Neural cell (in vitro differentiated cells): ENCODE measurements around the gene DSCAML1. TPM values are rescaled to one million over a fixed set of nuclear protein-coding genes. Genes with fewer than 3 reads are reported as not detected.

Experiments used
- H2AFZ ChIP-seq: fragments of 200-600, 300-800 bp; sonication (generic), shearing (Covaris generic); 2 replicates; pipeline ENCODE4 v1.6.0; 2014; ENCODE audit warnings: low read depth, mild to moderate bottlenecking, antibody characterized with exemption, low read length, moderate library complexity
- H3F3A ChIP-seq: fragments of 200-600 bp; shearing (Covaris generic); 2 replicates; pipeline ENCODE4 v1.6.1; 2016; ENCODE audit warnings: mild to moderate bottlenecking, moderate library complexity, mixed read lengths, antibody characterized with exemption, low read length; ENCODE audit not compliant: insufficient read depth, poor library complexity, severe bottlenecking
- H3K27ac ChIP-seq: fragments of 200-600, 300-800 bp; sonication (generic), shearing (Covaris generic); 2 replicates; pipeline ENCODE4 v1.5.1; 2014; ENCODE audit warnings: mild to moderate bottlenecking, low read length, moderate library complexity
- H3K27me3 ChIP-seq: fragments of 300-800, 200-600 bp; sonication (generic), shearing (Covaris generic); 2 replicates; pipeline ENCODE4 v1.6.0; 2014; ENCODE audit warnings: mild to moderate bottlenecking, low read depth, low read length, moderate library complexity; ENCODE audit not compliant: insufficient read depth
- H3K36me3 ChIP-seq: fragments of 300-800, 200-600 bp; sonication (generic), shearing (Covaris generic); 2 replicates; pipeline ENCODE4 v1.5.1; 2014; ENCODE audit warnings: mild to moderate bottlenecking, antibody characterized with exemption, low read length, moderate library complexity; ENCODE audit not compliant: insufficient read depth
- H3K4me2 ChIP-seq: fragments of 300-800, 200-600 bp; sonication (generic), shearing (Covaris generic); 2 replicates; pipeline ENCODE4 v1.6.0; 2014; ENCODE audit warnings: mild to moderate bottlenecking, low read length
- H3K4me3 ChIP-seq: fragments of 300-800, 200-600 bp; sonication (generic), shearing (Covaris generic); 2 replicates; pipeline ENCODE4 v1.5.1; 2014; ENCODE audit warnings: mild to moderate bottlenecking, low read length, moderate library complexity
- H3K79me2 ChIP-seq: fragments of 200-600 bp; shearing (Covaris generic); replicated peaks from 2 replicates; pipeline ENCODE4 v1.6.0; 2014; ENCODE audit warnings: mild to moderate bottlenecking, low read length, moderate library complexity; ENCODE audit not compliant: insufficient read depth
- H3K9ac ChIP-seq: fragments of 300-800, 200-600 bp; sonication (generic), shearing (Covaris generic); 2 replicates; pipeline ENCODE4 v1.6.1; 2016; ENCODE audit warnings: mild to moderate bottlenecking, low read length, mixed read lengths
- H3K9me2 ChIP-seq: fragments of 200-600 bp; shearing (Covaris generic); 2 replicates; pipeline ENCODE4 v1.6.1; 2016; ENCODE audit warnings: mild to moderate bottlenecking, low read length, mixed read lengths; ENCODE audit not compliant: insufficient read depth
- H3K9me3 ChIP-seq: fragments of 200-600, 300-800 bp; sonication (generic), shearing (Covaris generic); 2 replicates; pipeline ENCODE4 v1.6.1; 2016; ENCODE audit warnings: mild to moderate bottlenecking, mixed run types, low read length, moderate library complexity, mixed read lengths
- H4K20me1 ChIP-seq: fragments of 200-600 bp; shearing (Covaris generic); 2 replicates; pipeline ENCODE4 v1.6.1; 2016; ENCODE audit warnings: mild to moderate bottlenecking, mixed run types; ENCODE audit not compliant: insufficient read depth
- EP300 ChIP-seq: fragments of 450-650 bp; conservative IDR thresholded peaks from 2 replicates; pipeline ENCODE4 v1.6.1; 2014; ENCODE audit warnings: antibody characterized with exemption, mild to moderate bottlenecking, moderate library complexity; ENCODE audit not compliant: poor library complexity, severe bottlenecking
- EZH2 ChIP-seq: fragments of 200-600, 300-800 bp; shearing (Covaris generic), sonication (generic); IDR thresholded peaks from 2 replicates; pipeline ENCODE4 v1.6.1; 2014; ENCODE audit warnings: antibody characterized with exemption, low read length, borderline replicate concordance, mild to moderate bottlenecking; ENCODE audit not compliant: insufficient read depth, poor library complexity, severe bottlenecking
- MXI1 ChIP-seq: fragments of 450-650 bp; conservative IDR thresholded peaks from 2 replicates; pipeline ENCODE4 v1.6.1; 2014; ENCODE audit warnings: antibody characterized with exemption, mild to moderate bottlenecking; ENCODE audit not compliant: poor library complexity, severe bottlenecking
- POLR2AphosphoS5 ChIP-seq: IDR thresholded peaks from 2 replicates; pipeline ENCODE4 v1.6.1; 2012
- RAD21 ChIP-seq: fragments of 450-650 bp; conservative IDR thresholded peaks from 2 replicates; pipeline ENCODE4 v1.6.1; 2014; ENCODE audit warnings: antibody characterized with exemption, mild to moderate bottlenecking, moderate library complexity
- SMC3 ChIP-seq: fragments of 450-650 bp; conservative IDR thresholded peaks from 2 replicates; pipeline ENCODE4 v1.6.1; 2014; ENCODE audit warnings: antibody characterized with exemption, mild to moderate bottlenecking, moderate library complexity; ENCODE audit not compliant: poor library complexity
- TAF1 ChIP-seq: IDR thresholded peaks from 2 replicates; pipeline ENCODE4 v1.6.1; 2012; ENCODE audit warnings: low read depth
- polyA plus RNA-seq: library from polyadenylated mRNA; depleted of rRNA; stranded (reverse); fragments of >200 nt; gene quantifications from 2 replicates; pipeline ENCODE4 v1.2.3, GENCODE V29; 2014
- TF ChIP-seq, protein P1 (sequence below): IDR thresholded peaks from 2 replicates; pipeline ENCODE4 v1.6.1; 2012; ENCODE audit warnings: borderline replicate concordance
- TF ChIP-seq, protein P2 (sequence below): fragments of 450-650 bp; IDR thresholded peaks from 2 replicates; pipeline ENCODE4 v1.5.1; 2014; ENCODE audit warnings: antibody characterized with exemption, mild to moderate bottlenecking, moderate library complexity; ENCODE audit not compliant: poor library complexity, severe bottlenecking

DSCAML1 gene
- polyA plus RNA-seq, 1 donor from 2014 or later = 1.3 TPM

DNA sequence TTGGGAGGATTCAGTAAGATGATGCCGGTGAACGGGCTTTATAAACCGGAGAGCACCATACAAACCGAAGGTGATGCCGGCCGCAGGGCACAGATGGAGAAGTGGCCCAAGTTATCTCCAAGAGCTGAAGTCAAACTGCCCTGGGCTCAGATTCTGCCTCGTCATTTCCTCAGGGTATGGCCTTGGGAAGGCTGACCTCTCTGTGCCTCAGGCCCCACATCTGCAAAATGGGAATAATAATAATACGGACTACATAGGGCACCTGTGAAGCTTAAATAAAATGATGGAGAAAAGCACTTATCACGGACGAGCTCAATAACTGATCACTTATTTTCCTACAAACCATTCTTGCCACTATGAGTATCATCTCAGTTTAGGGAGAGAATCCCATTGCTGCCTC lies 29.9 kb downstream of the DSCAML1 start:
- Histone ChIP-seq H4K20me1 (no peaks in the 10 kb centered on the region), H3K9me3 (no peaks in the 10 kb centered on the region), H3K9ac (no peak overlapping the region), H3K27ac (no peak overlapping the region), H2AFZ (no peak overlapping the region), H3K27me3 (no peaks in the 10 kb centered on the region), H3K36me3 (no peaks in the 10 kb centered on the region), H3K79me2 (no peaks in the 10 kb centered on the region), H3F3A (no peaks in the 10 kb centered on the region), H3K4me2 (no peak overlapping the region), H3K4me3 (no peak overlapping the region), H3K9me2 (no peaks in the 10 kb centered on the region)
- TF ChIP-seq EZH2 (no peak), SMC3 (no peak), TAF1 (no peak), EP300 (no peak), MXI1 (no peak), RAD21 (no peak), POLR2AphosphoS5 (no peak)
- TF ChIP-seq, protein P1, sequence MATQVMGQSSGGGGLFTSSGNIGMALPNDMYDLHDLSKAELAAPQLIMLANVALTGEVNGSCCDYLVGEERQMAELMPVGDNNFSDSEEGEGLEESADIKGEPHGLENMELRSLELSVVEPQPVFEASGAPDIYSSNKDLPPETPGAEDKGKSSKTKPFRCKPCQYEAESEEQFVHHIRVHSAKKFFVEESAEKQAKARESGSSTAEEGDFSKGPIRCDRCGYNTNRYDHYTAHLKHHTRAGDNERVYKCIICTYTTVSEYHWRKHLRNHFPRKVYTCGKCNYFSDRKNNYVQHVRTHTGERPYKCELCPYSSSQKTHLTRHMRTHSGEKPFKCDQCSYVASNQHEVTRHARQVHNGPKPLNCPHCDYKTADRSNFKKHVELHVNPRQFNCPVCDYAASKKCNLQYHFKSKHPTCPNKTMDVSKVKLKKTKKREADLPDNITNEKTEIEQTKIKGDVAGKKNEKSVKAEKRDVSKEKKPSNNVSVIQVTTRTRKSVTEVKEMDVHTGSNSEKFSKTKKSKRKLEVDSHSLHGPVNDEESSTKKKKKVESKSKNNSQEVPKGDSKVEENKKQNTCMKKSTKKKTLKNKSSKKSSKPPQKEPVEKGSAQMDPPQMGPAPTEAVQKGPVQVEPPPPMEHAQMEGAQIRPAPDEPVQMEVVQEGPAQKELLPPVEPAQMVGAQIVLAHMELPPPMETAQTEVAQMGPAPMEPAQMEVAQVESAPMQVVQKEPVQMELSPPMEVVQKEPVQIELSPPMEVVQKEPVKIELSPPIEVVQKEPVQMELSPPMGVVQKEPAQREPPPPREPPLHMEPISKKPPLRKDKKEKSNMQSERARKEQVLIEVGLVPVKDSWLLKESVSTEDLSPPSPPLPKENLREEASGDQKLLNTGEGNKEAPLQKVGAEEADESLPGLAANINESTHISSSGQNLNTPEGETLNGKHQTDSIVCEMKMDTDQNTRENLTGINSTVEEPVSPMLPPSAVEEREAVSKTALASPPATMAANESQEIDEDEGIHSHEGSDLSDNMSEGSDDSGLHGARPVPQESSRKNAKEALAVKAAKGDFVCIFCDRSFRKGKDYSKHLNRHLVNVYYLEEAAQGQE = no peak
- TF ChIP-seq, protein P2, sequence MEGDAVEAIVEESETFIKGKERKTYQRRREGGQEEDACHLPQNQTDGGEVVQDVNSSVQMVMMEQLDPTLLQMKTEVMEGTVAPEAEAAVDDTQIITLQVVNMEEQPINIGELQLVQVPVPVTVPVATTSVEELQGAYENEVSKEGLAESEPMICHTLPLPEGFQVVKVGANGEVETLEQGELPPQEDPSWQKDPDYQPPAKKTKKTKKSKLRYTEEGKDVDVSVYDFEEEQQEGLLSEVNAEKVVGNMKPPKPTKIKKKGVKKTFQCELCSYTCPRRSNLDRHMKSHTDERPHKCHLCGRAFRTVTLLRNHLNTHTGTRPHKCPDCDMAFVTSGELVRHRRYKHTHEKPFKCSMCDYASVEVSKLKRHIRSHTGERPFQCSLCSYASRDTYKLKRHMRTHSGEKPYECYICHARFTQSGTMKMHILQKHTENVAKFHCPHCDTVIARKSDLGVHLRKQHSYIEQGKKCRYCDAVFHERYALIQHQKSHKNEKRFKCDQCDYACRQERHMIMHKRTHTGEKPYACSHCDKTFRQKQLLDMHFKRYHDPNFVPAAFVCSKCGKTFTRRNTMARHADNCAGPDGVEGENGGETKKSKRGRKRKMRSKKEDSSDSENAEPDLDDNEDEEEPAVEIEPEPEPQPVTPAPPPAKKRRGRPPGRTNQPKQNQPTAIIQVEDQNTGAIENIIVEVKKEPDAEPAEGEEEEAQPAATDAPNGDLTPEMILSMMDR = no peak

DNA sequence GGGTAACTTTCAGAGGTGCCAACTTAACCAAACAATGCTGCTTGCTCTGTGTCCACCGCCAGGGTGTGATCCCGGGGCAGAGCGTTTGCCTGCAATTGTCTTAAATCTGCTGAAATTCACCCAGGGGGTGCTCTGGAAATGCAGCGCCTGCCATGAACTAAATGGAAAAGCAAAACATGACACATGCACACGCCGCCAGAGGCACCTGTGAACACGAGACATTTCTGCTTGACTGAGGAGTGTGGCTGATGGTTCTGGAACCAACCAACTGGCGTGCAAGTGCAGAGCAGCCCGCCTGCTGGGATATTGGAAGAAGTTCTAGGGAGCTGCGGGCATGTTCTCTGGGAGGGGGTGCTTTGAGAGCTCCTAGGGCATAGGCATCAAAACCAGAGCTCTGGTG lies 30.4 kb downstream of the DSCAML1 start:
- Histone ChIP-seq H3F3A (no peaks in the 10 kb centered on the region), H3K79me2 (no peaks in the 10 kb centered on the region), H3K9ac (no peak overlapping the region), H3K36me3 (no peaks in the 10 kb centered on the region), H3K4me2 (no peak overlapping the region), H3K27ac (no peak overlapping the region), H2AFZ (no peak overlapping the region), H3K27me3 (no peaks in the 10 kb centered on the region), H3K9me3 (no peaks in the 10 kb centered on the region), H4K20me1 (no peaks in the 10 kb centered on the region), H3K4me3 (no peak overlapping the region), H3K9me2 (no peaks in the 10 kb centered on the region)
- TF ChIP-seq, protein P1 = no peak
- TF ChIP-seq RAD21 (no peak), EZH2 (no peak), SMC3 (no peak), POLR2AphosphoS5 (no peak), TAF1 (no peak), EP300 (no peak), MXI1 (no peak)
- TF ChIP-seq, protein P2 = no peak
